Measurements from ENCODE around the gene NACC1. TPM values are rescaled to one million over a fixed set of nuclear protein-coding genes. Genes with fewer than 3 reads are reported as not detected.

Gene NACC1
- total RNA-seq, 1 donor from 2014 or later, result 66.1 TPM

- TF ChIP-seq, protein P1, sequence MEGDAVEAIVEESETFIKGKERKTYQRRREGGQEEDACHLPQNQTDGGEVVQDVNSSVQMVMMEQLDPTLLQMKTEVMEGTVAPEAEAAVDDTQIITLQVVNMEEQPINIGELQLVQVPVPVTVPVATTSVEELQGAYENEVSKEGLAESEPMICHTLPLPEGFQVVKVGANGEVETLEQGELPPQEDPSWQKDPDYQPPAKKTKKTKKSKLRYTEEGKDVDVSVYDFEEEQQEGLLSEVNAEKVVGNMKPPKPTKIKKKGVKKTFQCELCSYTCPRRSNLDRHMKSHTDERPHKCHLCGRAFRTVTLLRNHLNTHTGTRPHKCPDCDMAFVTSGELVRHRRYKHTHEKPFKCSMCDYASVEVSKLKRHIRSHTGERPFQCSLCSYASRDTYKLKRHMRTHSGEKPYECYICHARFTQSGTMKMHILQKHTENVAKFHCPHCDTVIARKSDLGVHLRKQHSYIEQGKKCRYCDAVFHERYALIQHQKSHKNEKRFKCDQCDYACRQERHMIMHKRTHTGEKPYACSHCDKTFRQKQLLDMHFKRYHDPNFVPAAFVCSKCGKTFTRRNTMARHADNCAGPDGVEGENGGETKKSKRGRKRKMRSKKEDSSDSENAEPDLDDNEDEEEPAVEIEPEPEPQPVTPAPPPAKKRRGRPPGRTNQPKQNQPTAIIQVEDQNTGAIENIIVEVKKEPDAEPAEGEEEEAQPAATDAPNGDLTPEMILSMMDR (IDR thresholded peaks at IDR 0.05; ENCODE audit: insufficient read depth, low read length, poor library complexity, severe bottlenecking), result peak; percentile 88
- DNase-seq (ENCODE audit: low read depth), result no peak
- H3K27me3 ChIP-seq (ENCODE audit: control insufficient read depth, insufficient read depth, low read length), result peaks cover 34% of the 10 kb centered on the region
These were observed 24.5 kb upstream of the NACC1 start for GRCh38 chr19:13093407-13094105.

GRCh38 chr19:13094106-13094504, 24.0 kb upstream of the NACC1 start:
- Histone ChIP-seq H3K36me3 (ENCODE audit: control insufficient read depth, insufficient read depth, low read length) (peaks cover 1% of the 10 kb centered on the region), H3K4me3 (ENCODE audit: low read depth, low read length) (no peak overlapping the region), H3K27me3 (ENCODE audit: control insufficient read depth, insufficient read depth, low read length) (peaks cover 39% of the 10 kb centered on the region)
- DNase-seq (ENCODE audit: low read depth), result no peak
- TF ChIP-seq, protein P1 (IDR thresholded peaks at IDR 0.05; ENCODE audit: insufficient read depth, low read length, poor library complexity, severe bottlenecking), result no peak

More at GRCh38 chr19:13093407-13094105, 24.5 kb upstream of the NACC1 start:
- Histone ChIP-seq H3K4me3 (ENCODE audit: low read depth, low read length) (no peak overlapping the region), H3K36me3 (ENCODE audit: control insufficient read depth, insufficient read depth, low read length) (peaks cover 1% of the 10 kb centered on the region)

DNA sequence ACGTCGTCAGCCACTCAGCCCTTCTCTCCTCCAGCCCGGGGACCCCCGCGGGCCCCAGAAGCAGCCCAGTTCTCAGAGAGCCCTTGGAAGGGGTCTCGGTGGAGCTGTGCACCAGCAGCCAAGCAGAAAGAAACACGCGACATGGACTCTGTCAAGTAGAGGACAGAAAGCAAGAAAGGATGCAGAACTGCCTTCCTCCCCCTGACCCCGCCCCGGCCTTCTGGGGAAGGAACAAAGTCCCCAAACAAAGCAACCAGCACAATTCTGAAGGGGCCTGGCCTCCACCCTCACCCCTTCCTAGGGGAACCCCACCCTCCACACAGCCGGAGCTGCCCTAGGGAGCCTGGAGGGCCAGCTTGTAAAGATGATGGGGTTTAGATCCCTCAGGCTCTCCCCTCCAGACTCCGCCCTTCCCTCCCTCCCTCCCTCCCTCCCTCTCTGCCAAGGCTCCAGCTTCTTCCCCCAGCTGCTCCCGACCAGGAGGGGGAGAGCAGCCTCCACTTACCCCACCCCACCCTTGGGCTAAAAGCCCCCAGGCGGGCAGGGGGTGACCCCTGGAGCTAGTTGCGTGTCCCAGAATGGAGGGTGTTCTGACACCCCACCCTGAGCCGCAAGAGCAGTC, 23.2 kb upstream of the NACC1 start:
- H3K27me3 ChIP-seq (ENCODE audit: control insufficient read depth, insufficient read depth, low read length), result peaks cover 45% of the 10 kb centered on the region
- no peak for DNase-seq (ENCODE audit: low read depth)
- H3K4me3 ChIP-seq (ENCODE audit: low read depth, low read length), result no peak overlapping the region
- TF ChIP-seq, protein P1 (IDR thresholded peaks at IDR 0.05; ENCODE audit: insufficient read depth, low read length, poor library complexity, severe bottlenecking), result no peak
- H3K36me3 ChIP-seq (ENCODE audit: control insufficient read depth, insufficient read depth, low read length), result peaks cover 1% of the 10 kb centered on the region

GRCh38 chr19:13095393-13095784, 22.7 kb upstream of the NACC1 start:
- peaks cover 49% of the 10 kb centered on the region for H3K27me3 ChIP-seq (ENCODE audit: control insufficient read depth, insufficient read depth, low read length)
- no peak for DNase-seq (ENCODE audit: low read depth)
- peaks cover 1% of the 10 kb centered on the region for H3K36me3 ChIP-seq (ENCODE audit: control insufficient read depth, insufficient read depth, low read length)
- no peak overlapping the region for H3K4me3 ChIP-seq (ENCODE audit: low read depth, low read length)
- TF ChIP-seq, protein P1 (IDR thresholded peaks at IDR 0.05; ENCODE audit: insufficient read depth, low read length, poor library complexity, severe bottlenecking), result no peak

- Histone ChIP-seq H3K4me3 (ENCODE audit: low read depth, low read length) (no peak overlapping the region), H3K36me3 (ENCODE audit: control insufficient read depth, insufficient read depth, low read length) (peaks cover 1% of the 10 kb centered on the region), H3K27me3 (ENCODE audit: control insufficient read depth, insufficient read depth, low read length) (peaks cover 49% of the 10 kb centered on the region)
- TF ChIP-seq, protein P1 (IDR thresholded peaks at IDR 0.05; ENCODE audit: insufficient read depth, low read length, poor library complexity, severe bottlenecking), result peak; percentile 18
- DNase-seq (ENCODE audit: low read depth), result no peak
These were observed 21.8 kb upstream of the NACC1 start for GRCh38 chr19:13095934-13096927.
